DOHH2 (cell line): ENCODE measurements around the gene B4GAT1.

ENCODE experiments used
- CTCF ChIP-seq: fragments of 200-600 bp; sonication (generic); IDR thresholded peaks from one replicate; pipeline ENCODE4 v1.5.1; 2014; ENCODE audit warnings: antibody characterized with exemption, mild to moderate bottlenecking, low read depth, low read length; ENCODE audit not compliant: poor library complexity, severe bottlenecking
- EZH2phosphoT487 ChIP-seq: fragments of 200-600 bp; sonication (generic); IDR thresholded peaks from 2 replicates; pipeline ENCODE4 v1.6.1; 2017; ENCODE audit warnings: borderline replicate concordance, mild to moderate bottlenecking, antibody characterized with exemption, low read length, moderate library complexity, mixed read lengths

DNA sequence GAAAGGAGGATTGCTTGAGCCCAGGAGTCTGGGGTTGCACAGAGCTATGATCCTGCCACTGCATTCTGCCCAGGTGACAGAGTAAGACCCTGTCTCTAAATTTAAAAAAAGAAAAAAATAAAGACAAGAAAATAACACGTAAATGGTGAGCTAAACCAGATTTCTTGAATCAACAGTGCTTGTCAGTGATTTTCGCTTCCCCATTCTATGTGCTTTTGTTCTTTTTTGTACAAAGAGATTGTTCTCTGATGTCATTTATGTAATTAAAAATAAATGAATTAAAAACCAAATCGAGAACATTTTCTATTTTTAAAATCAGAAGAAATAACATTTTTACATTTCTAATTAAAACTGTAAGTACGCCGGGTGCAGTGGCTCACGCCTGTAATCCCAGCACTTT is 43.9 kb upstream of the B4GAT1 start:
- no peak for TF ChIP-seq CTCF
- no peak for TF ChIP-seq EZH2phosphoT487
